PC-9 (cell line): ENCODE measurements around the gene MPIG6B. TPM values are rescaled to one million over a fixed set of nuclear protein-coding genes. Genes with fewer than 3 reads are reported as not detected.
"Not testable (repeated sequence)": the region's sequence is repeated elsewhere in the genome, so short reads cannot be mapped to it uniquely, and the experiment has no call there.

Experiments used
- BruUV-seq: library from RNA; stranded (reverse); fragments of 400-500 nt; replicated peaks from 2 replicates; lab custom pipeline; 2021; lab: Mats Ljungman, UMichigan
- CTCF ChIA-PET: fragments of 300-600 bp; sonication (Branson Sonifier 250); formaldehyde crosslinking; loops from one replicate; lab custom pipeline; 2022; ENCODE audit warnings: antibody characterized with exemption; lab: Charles Lee
- POLR2A ChIA-PET: fragments of 300-600 bp; sonication (Branson Sonifier 250); formaldehyde crosslinking; loops from one replicate; lab custom pipeline; 2022; ENCODE audit warnings: antibody characterized with exemption; ENCODE audit not compliant: unreplicated experiment; lab: Charles Lee
- DNase-seq, 2 experiments: peaks; one replicate each; pipeline versions ENCODE4 v3.0.0 to v3.0.0-alpha.2; 2015 to 2022; ENCODE audit warnings: mixed read lengths in 1 of 2
- H2AFZ ChIP-seq: fragments of 200-600 bp; sonication (generic); 2 replicates; pipeline ENCODE4 v1.8.1; 2017; ENCODE audit warnings: antibody characterized with exemption
- H3F3A ChIP-seq: fragments of 200-600 bp; sonication (generic); 2 replicates; pipeline ENCODE4 v1.8.1; 2017; ENCODE audit warnings: antibody characterized with exemption, mild to moderate bottlenecking, low read depth; ENCODE audit not compliant: insufficient read depth
- H3K27ac ChIP-seq: fragments of 200-600 bp; sonication (generic); 2 replicates; pipeline ENCODE4 v1.6.1; 2016; ENCODE audit warnings: mixed run types
- H3K27me3 ChIP-seq: fragments of 200-600 bp; sonication (generic); 2 replicates; pipeline ENCODE4 v1.6.1; 2016; ENCODE audit warnings: low read depth, mixed run types; ENCODE audit not compliant: insufficient read depth
- H3K36me3 ChIP-seq: fragments of 200-600 bp; sonication (generic); 2 replicates; pipeline ENCODE4 v1.6.1; 2016; ENCODE audit warnings: low read depth, mixed run types
- H3K4me1 ChIP-seq: fragments of 200-600 bp; sonication (generic); replicated peaks from 2 replicates; pipeline ENCODE4 v1.6.1; 2016; ENCODE audit warnings: mixed run types; ENCODE audit not compliant: insufficient read depth
- H3K4me2 ChIP-seq: fragments of 200-600 bp; sonication (generic); 2 replicates; pipeline ENCODE4 v1.6.1; 2017; ENCODE audit warnings: mixed run types
- H3K4me3 ChIP-seq: fragments of 200-600 bp; sonication (generic); 2 replicates; pipeline ENCODE4 v1.6.1; 2016; ENCODE audit warnings: mixed run types
- H3K79me2 ChIP-seq: fragments of 200-600 bp; sonication (generic); 2 replicates; pipeline ENCODE4 v1.6.1; 2017; ENCODE audit warnings: low read depth, mixed run types
- H3K9me2 ChIP-seq: fragments of 200-600 bp; sonication (generic); 2 replicates; pipeline ENCODE4 v1.8.1; 2017; ENCODE audit warnings: mild to moderate bottlenecking; ENCODE audit not compliant: insufficient read depth
- H3K9me3 ChIP-seq: fragments of 200-600 bp; sonication (generic); 2 replicates; pipeline ENCODE4 v1.8.1; 2016; ENCODE audit warnings: low read depth; ENCODE audit not compliant: insufficient read depth
- H4K20me1 ChIP-seq: fragments of 200-600 bp; sonication (generic); 2 replicates; pipeline ENCODE4 v1.8.1; 2017; ENCODE audit not compliant: insufficient read depth
- CTCF ChIP-seq: fragments of 200-600 bp; sonication (generic); conservative IDR thresholded peaks from 2 replicates; pipeline ENCODE4 v1.6.1; 2017; ENCODE audit warnings: mixed run types, antibody characterized with exemption, mild to moderate bottlenecking, moderate library complexity
- EZH2 ChIP-seq: fragments of 200-600 bp; sonication (generic); IDR thresholded peaks from 2 replicates; pipeline ENCODE4 v1.8.0; 2017; ENCODE audit warnings: antibody characterized with exemption, low read depth
- intact Hi-C: fragments of 100-400 bp; cut with micrococcal nuclease; formaldehyde crosslinking; loops from one replicate; pipeline ENCODE4 v1.10.0; 2022; ENCODE audit not compliant: unreplicated experiment
- total RNA-seq: library from RNA; stranded (reverse); gene quantifications from 2 replicates; pipeline ENCODE4 v1.2.3, GENCODE V29; 2021

Gene MPIG6B
- total RNA-seq, 1 experiment from 2014 or later, result 0.59 TPM

DNA sequence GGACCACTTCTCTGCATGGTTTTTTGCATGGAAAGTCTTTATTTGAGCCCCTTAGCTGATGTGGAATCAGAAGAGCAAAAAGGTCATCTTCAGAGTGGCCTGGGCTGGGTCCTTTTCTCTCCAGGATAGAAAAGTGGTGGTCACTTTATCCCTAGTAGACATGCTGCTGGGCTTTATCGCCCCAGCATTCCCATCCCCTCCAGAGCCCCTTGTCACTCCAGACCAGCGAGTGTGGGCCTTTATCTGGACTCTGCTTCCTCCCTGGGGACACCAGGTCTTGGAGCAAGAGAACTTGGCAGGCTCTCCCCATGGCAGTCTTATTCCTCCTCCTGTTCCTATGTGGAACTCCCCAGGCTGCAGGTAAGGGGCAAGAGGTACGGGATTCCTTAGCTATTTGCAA lies 16.6 kb upstream of the MPIG6B start, which contains the start of gene LY6G6F:
Gene LY6G6F (plus strand): TSS at position 268 of the 400 bp plus-strand sequence. CDS start 41 bp downstream, at position 309.
- no peaks in the 10 kb centered on the region for H3K9me2 ChIP-seq
- CTCF ChIA-PET, result interaction anchor here (0.6 kb wide), 1 partner anchor 29 kb away, joined by 5 read pairs; no protein-coding TSS in a partner anchor
- no peaks in the 10 kb centered on the region for H3K9me3 ChIP-seq
- H2AFZ ChIP-seq, result no peak within 1 kb of the TSS; the same call in 1 of the 2 replicates
- DNase-seq, result no peak
- H4K20me1 ChIP-seq, result no peaks in the 10 kb centered on the region
- H3K4me1 ChIP-seq, result peaks cover 12% of the 10 kb centered on the region
- no peak within 1 kb of the TSS for H3K4me2 ChIP-seq
- POLR2A ChIA-PET, result interaction anchor here (0.6 kb wide), 1 partner anchor 14 kb away, joined by 3 read pairs; no protein-coding TSS in a partner anchor
- no peak within 1 kb of the TSS for H3K27ac ChIP-seq
- H3K27me3 ChIP-seq, result no peaks in the 10 kb centered on the region
- no TSS peak for BruUV-seq
- peaks cover 11% of the 10 kb centered on the region for H3K79me2 ChIP-seq
- intact Hi-C loops, result no loop called here
- TF ChIP-seq EZH2 (no peak), CTCF (no peak)
- no peaks in the 10 kb centered on the region for H3F3A ChIP-seq
- no peaks in the 10 kb centered on the region for H3K36me3 ChIP-seq
- H3K4me3 ChIP-seq, result no peak within 1 kb of the TSS

DNA sequence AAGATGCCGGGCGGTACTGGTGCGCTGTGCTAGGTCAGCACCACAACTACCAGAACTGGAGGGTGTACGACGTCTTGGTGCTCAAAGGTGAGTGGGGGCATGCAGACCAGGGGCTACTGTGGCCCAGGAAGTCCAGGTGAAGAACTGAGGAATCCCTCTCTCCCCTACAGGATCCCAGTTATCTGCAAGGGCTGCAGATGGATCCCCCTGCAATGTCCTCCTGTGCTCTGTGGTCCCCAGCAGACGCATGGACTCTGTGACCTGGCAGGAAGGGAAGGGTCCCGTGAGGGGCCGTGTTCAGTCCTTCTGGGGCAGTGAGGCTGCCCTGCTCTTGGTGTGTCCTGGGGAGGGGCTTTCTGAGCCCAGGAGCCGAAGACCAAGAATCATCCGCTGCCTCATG lies 15.5 kb upstream of the MPIG6B start:
- no peak for DNase-seq
- intact Hi-C loops, result no loop called here
- H3K36me3 ChIP-seq, result no peaks in the 10 kb centered on the region
- POLR2A ChIA-PET, result no interaction called here
- no peaks in the 10 kb centered on the region for H4K20me1 ChIP-seq
- peaks cover 6% of the 10 kb centered on the region; the same call in 1 of the 2 replicates for H3K4me1 ChIP-seq
- H3K4me3 ChIP-seq, result no peak overlapping the region
- no peak overlapping the region for H2AFZ ChIP-seq
- BruUV-seq, result no TSS peak
- H3K9me3 ChIP-seq, result no peaks in the 10 kb centered on the region
- no peak overlapping the region for H3K27ac ChIP-seq
- no peaks in the 10 kb centered on the region for H3K9me2 ChIP-seq
- no peaks in the 10 kb centered on the region for H3F3A ChIP-seq
- H3K79me2 ChIP-seq, result peaks cover under 1% of the 10 kb centered on the region; the same call in 1 of the 2 replicates
- CTCF ChIA-PET, result no interaction called here
- no peak for TF ChIP-seq CTCF
- no peak for TF ChIP-seq EZH2
- no peak overlapping the region for H3K4me2 ChIP-seq
- no peaks in the 10 kb centered on the region for H3K27me3 ChIP-seq

DNA sequence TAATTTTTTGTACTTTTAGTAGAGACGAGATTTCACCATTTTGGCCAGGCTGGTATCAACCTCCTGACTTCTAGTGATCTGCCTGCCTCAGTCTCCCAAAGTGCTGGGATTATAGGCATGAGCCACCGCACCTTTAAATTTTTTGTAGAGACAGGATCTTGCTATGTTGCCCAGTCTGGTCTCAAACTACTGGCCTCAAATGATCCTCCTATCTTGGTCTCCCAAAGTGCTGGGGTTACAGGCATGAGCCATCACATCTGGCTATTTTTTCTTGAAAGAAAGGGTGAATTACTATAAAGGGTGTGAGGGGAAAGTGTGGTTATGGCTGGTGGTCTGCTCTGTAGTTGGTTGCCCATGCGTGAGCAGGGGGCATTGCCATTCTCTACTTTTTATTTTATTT lies 14.9 kb upstream of the MPIG6B start:
- Histone ChIP-seq H3F3A (no peaks in the 10 kb centered on the region), H3K36me3 (no peaks in the 10 kb centered on the region), H3K9me2 (no peaks in the 10 kb centered on the region), H2AFZ (no peak overlapping the region), H3K4me1 (peaks cover 6% of the 10 kb centered on the region; the same call in 1 of the 2 replicates), H3K79me2 (no peaks in the 10 kb centered on the region), H3K4me2 (no peak overlapping the region), H3K27me3 (no peaks in the 10 kb centered on the region), H3K9me3 (no peaks in the 10 kb centered on the region), H3K27ac (no peak overlapping the region), H3K4me3 (no peak overlapping the region), H4K20me1 (no peaks in the 10 kb centered on the region)
- DNase-seq, result no peak
- BruUV-seq, result no TSS peak
- ChIA-PET CTCF (no interaction called here), POLR2A (no interaction called here)
- intact Hi-C loops, result no loop called here
- TF ChIP-seq EZH2, result no peak
- no peak for TF ChIP-seq CTCF

- H3K4me3 ChIP-seq, H3K9me3 ChIP-seq, H4K20me1 ChIP-seq, H3K9me2 ChIP-seq, CTCF ChIA-PET, H3K79me2 ChIP-seq, H3F3A ChIP-seq, H3K27me3 ChIP-seq, H3K27ac ChIP-seq, intact Hi-C loops, H2AFZ ChIP-seq, BruUV-seq, POLR2A ChIA-PET, H3K4me1 ChIP-seq, H3K36me3 ChIP-seq, H3K4me2 ChIP-seq, DNase-seq: not testable (repeated sequence)
These were observed 14.0 kb upstream of the MPIG6B start for GRCh38 chr6:31709157-31709556.
